OCI-LY7 (cell line): ENCODE data around the gene GDNF. TPM values are rescaled to one million over a fixed set of nuclear protein-coding genes. Genes with fewer than 3 reads are reported as not detected.

Experiments used
- BruUV-seq: library from RNA; stranded (reverse); fragments of 400-500 nt; replicated peaks from 2 replicates; lab custom pipeline; 2021; lab: Mats Ljungman, UMichigan
- CTCF ChIA-PET: fragments of 300-600 bp; sonication (Branson Sonifier 250); formaldehyde crosslinking; loops from one replicate; lab custom pipeline; 2022; ENCODE audit warnings: antibody characterized with exemption; ENCODE audit not compliant: unreplicated experiment; lab: Charles Lee
- POLR2A ChIA-PET: fragments of 300-600 bp; sonication (Branson Sonifier 250); formaldehyde crosslinking; loops from one replicate; lab custom pipeline; 2022; ENCODE audit warnings: antibody characterized with exemption; lab: Charles Lee
- DNase-seq: peaks from one replicate; pipeline ENCODE4 v3.0.0-alpha.2; 2015; ENCODE audit warnings: low spot score
- H2AFZ ChIP-seq: fragments of 200-600 bp; sonication (generic), shearing (Covaris generic); 2 replicates; pipeline ENCODE4 v1.6.1; 2014; ENCODE audit warnings: mild to moderate bottlenecking, antibody characterized with exemption, low read length, moderate library complexity
- H3K27ac ChIP-seq: fragments of 200-600 bp; sonication (generic); 2 replicates; pipeline ENCODE4 v1.5.1; 2014; ENCODE audit warnings: mixed run types, low read depth, mild to moderate bottlenecking, moderate library complexity, low read length, inconsistent platforms; ENCODE audit not compliant: poor library complexity, severe bottlenecking
- H3K36me3 ChIP-seq: fragments of 200-600 bp; sonication (generic); 2 replicates; pipeline ENCODE4 v1.6.1; 2014; ENCODE audit warnings: mild to moderate bottlenecking, antibody characterized with exemption, low read length, moderate library complexity, mixed read lengths; ENCODE audit not compliant: insufficient read depth
- H3K4me1 ChIP-seq: fragments of 200-600 bp; sonication (generic); 2 replicates; pipeline ENCODE4 v1.5.1; 2014; ENCODE audit warnings: mild to moderate bottlenecking, low read length; ENCODE audit not compliant: insufficient read depth, poor library complexity, severe bottlenecking
- H3K4me2 ChIP-seq: fragments of 200-600 bp; sonication (generic); 2 replicates; pipeline ENCODE4 v1.6.1; 2014; ENCODE audit warnings: mild to moderate bottlenecking, low read length
- H3K4me3 ChIP-seq: fragments of 200-600 bp; sonication (generic); 2 replicates; pipeline ENCODE4 v1.5.1; 2014; ENCODE audit warnings: mild to moderate bottlenecking, low read depth, low read length; ENCODE audit not compliant: poor library complexity, severe bottlenecking
- H3K79me2 ChIP-seq: fragments of 200-600 bp; sonication (generic); 2 replicates; pipeline ENCODE4 v1.6.1; 2016; ENCODE audit warnings: low read depth, mild to moderate bottlenecking, low read length, moderate library complexity, mixed read lengths; ENCODE audit not compliant: insufficient read depth
- H3K9me2 ChIP-seq: fragments of 200-600 bp; sonication (generic); 2 replicates; pipeline ENCODE4 v1.6.1; 2016; ENCODE audit warnings: mild to moderate bottlenecking, low read length, mixed read lengths; ENCODE audit not compliant: insufficient read depth
- H3K9me3 ChIP-seq: fragments of 200-600 bp; sonication (generic); 2 replicates; pipeline ENCODE4 v1.6.1; 2014; ENCODE audit warnings: mild to moderate bottlenecking, mixed run types, low read length, mixed read lengths
- H4K20me1 ChIP-seq: fragments of 200-600 bp; sonication (generic); 2 replicates; pipeline ENCODE4 v1.6.1; 2014; ENCODE audit warnings: mild to moderate bottlenecking, antibody characterized with exemption, low read length, moderate library complexity, mixed read lengths; ENCODE audit not compliant: insufficient read depth
- CTCF ChIP-seq: fragments of 200-600 bp; sonication (generic); conservative IDR thresholded peaks from 2 replicates; pipeline ENCODE4 v1.5.1; 2014; ENCODE audit warnings: mild to moderate bottlenecking, antibody characterized with exemption, low read length, moderate library complexity, mixed read lengths
- EZH2phosphoT487 ChIP-seq: fragments of 200-600 bp; sonication (generic); IDR thresholded peaks from 2 replicates; pipeline ENCODE4 v1.6.1; 2018; ENCODE audit warnings: low read depth, borderline replicate concordance, mild to moderate bottlenecking, mixed run types, antibody characterized with exemption, low read length, moderate library complexity, mixed read lengths
- intact Hi-C: fragments of 100-400 bp; cut with micrococcal nuclease; formaldehyde crosslinking; loops from one replicate; pipeline ENCODE4 v1.10.0; 2022; ENCODE audit not compliant: unreplicated experiment
- total RNA-seq, 2 experiments: library from RNA; depleted of rRNA in 1 of 2; stranded (reverse); fragments of >200 nt in 1 of 2; shearing (Covaris generic) in 1 of 2; gene quantifications; 2 replicates each; pipeline ENCODE4 v1.2.3, GENCODE V29; 2014 to 2022

GDNF gene
- total RNA-seq, 2 experiments from 2014 or later: 0.03 TPM; not detected in 1

- no peak for TF ChIP-seq EZH2phosphoT487
- TF ChIP-seq CTCF: no peak
- POLR2A ChIA-PET: interaction anchor here (0.6 kb wide), 2 partner anchors 57 to 72 kb away, joined by 3 read pairs; no protein-coding TSS in a partner anchor
- Histone ChIP-seq H3K4me1 (no peaks in the 10 kb centered on the region), H3K4me3 (no peak overlapping the region), H2AFZ (no peak overlapping the region), H3K9me2 (no peaks in the 10 kb centered on the region), H3K79me2 (no peaks in the 10 kb centered on the region), H3K27ac (no peak overlapping the region), H3K4me2 (no peak overlapping the region), H3K36me3 (no peaks in the 10 kb centered on the region), H4K20me1 (no peaks in the 10 kb centered on the region), H3K9me3 (peaks cover 5% of the 10 kb centered on the region)
- DNase-seq: no peak
- no TSS peak for BruUV-seq
- intact Hi-C loops: no loop called here
- CTCF ChIA-PET: no interaction called here
These were observed 62.3 kb downstream of the GDNF start for GRCh38 chr5:37777432-37778130.

DNA sequence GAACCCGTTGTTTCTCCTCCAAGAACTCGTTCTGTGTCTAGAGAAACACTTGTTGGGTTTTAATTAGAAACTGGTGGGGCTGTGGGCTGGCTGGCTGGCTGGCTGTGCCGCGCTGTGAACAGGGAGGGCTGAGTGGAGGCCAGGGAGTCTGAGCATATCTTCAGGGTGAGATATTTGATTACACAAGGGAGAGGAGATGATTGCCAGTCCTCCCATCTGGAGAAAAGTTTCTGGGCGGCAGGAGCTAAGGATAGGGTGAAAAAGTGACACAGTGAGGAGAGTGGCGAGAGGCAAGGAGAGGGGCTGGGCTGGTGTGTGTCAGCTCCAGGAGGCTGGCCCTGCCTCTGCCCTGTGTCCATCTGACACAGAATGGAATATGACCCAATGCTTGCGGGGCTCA is 63.0 kb downstream of the GDNF start:
- H3K27ac ChIP-seq: no peak overlapping the region
- no peaks in the 10 kb centered on the region for H4K20me1 ChIP-seq
- no TSS peak for BruUV-seq
- no peaks in the 10 kb centered on the region for H3K9me2 ChIP-seq
- no peak overlapping the region for H3K4me2 ChIP-seq
- no peak for TF ChIP-seq CTCF
- no peak for TF ChIP-seq EZH2phosphoT487
- no peaks in the 10 kb centered on the region for H3K36me3 ChIP-seq
- CTCF ChIA-PET: no interaction called here
- H3K9me3 ChIP-seq: peaks cover 5% of the 10 kb centered on the region
- intact Hi-C loops: no loop called here
- H3K79me2 ChIP-seq: no peaks in the 10 kb centered on the region
- no peak overlapping the region for H3K4me3 ChIP-seq
- no peak for DNase-seq
- no peak overlapping the region for H2AFZ ChIP-seq
- H3K4me1 ChIP-seq: no peaks in the 10 kb centered on the region
- POLR2A ChIA-PET: interaction anchor here (1.4 kb wide), 1 partner anchor 12 kb away, joined by 4 read pairs; no protein-coding TSS in a partner anchor

DNA sequence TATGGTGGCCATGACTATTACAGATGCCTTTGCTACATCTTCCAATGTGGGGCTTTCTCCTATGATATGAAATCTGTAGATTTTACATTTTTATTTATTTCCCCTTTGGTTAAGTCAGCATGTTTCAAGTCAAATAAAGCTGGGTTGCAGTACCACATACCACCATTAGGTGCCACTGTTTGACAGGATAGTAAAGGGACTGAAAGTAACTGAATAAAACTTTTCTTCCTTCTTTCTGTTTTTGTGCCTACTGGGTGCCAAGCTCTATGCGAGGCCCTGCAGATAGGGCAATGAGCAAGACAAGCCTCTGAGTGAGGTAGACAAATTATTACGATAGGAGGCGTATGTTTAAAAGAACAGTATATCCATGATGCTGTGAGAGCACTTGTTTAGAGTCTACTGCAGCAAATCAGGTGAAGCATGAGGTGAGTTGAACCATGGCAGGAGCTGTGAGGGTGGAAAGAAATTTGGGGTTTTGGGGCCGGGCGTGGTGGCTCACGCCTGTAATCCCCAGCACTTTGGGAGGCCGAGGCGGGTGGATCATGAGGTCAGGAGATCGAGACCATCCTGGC is 64.8 kb downstream of the GDNF start:
- peak; percentile 7 for DNase-seq
- Histone ChIP-seq H4K20me1 (no peaks in the 10 kb centered on the region), H3K4me2 (no peak overlapping the region), H3K4me3 (no peak overlapping the region), H3K4me1 (no peaks in the 10 kb centered on the region), H2AFZ (no peak overlapping the region), H3K27ac (no peak overlapping the region), H3K9me2 (no peaks in the 10 kb centered on the region), H3K79me2 (no peaks in the 10 kb centered on the region), H3K9me3 (peaks cover 5% of the 10 kb centered on the region), H3K36me3 (no peaks in the 10 kb centered on the region)
- ChIA-PET CTCF (no interaction called here), POLR2A (interaction anchor here (0.6 to 0.7 kb wide), 3 partner anchors 226 to 1742 kb away, joined by 3 to 4 read pairs (median 3); no protein-coding TSS in a partner anchor)
- no TSS peak for BruUV-seq
- peak; percentile 83 for TF ChIP-seq CTCF
- TF ChIP-seq EZH2phosphoT487: no peak
- intact Hi-C loops: no loop called here
